HepG2 (cell line): ENCODE measurements around the gene PLA2G2E. TPM values are rescaled to one million over a fixed set of nuclear protein-coding genes. Genes with fewer than 3 reads are reported as not detected.
A peak's percentile ranks its signal among the peaks of the same experiment; 100 is the strongest.

Source experiments
- ARNT ChIP-seq: fragments of 450-650 bp; IDR thresholded peaks from 2 replicates; pipeline ENCODE4 v1.6.1; 2017
- CTCF ChIP-seq: sonication (generic); formaldehyde crosslinking; IDR thresholded peaks from 2 replicates; pipeline ENCODE4 v1.5.0; 2020; ENCODE audit warnings: mild to moderate bottlenecking, missing genetic modification reagents, moderate library complexity
- DNMT3B ChIP-seq: conservative IDR thresholded peaks from 2 replicates; pipeline ENCODE4 v1.6.1; 2016; ENCODE audit warnings: missing biosample characterization, control low read depth
- ERF ChIP-seq: IDR thresholded peaks from 2 replicates; pipeline ENCODE4 v1.6.1; 2018; ENCODE audit warnings: missing biosample characterization, missing genetic modification reagents
- FIP1L1 ChIP-seq: fragments of 200-400 bp; formaldehyde crosslinking; IDR thresholded peaks from 2 replicates; pipeline ENCODE4 v1.6.1; 2018; ENCODE audit warnings: low read depth, mild to moderate bottlenecking, low read length, moderate library complexity, borderline replicate concordance; ENCODE audit not compliant: insufficient read depth
- HNF1B ChIP-seq: sonication (generic); formaldehyde crosslinking; IDR thresholded peaks from 2 replicates; pipeline ENCODE4 v1.5.1; 2020; ENCODE audit warnings: mild to moderate bottlenecking, moderate library complexity, missing genetic modification reagents
- RXRB ChIP-seq: IDR thresholded peaks from 2 replicates; pipeline ENCODE4 v1.6.1; 2016; ENCODE audit warnings: borderline replicate concordance, missing genetic modification reagents, missing compliant biosample characterization
- TEAD3 ChIP-seq: optimal IDR thresholded peaks from 2 replicates; pipeline ENCODE3; 2016; ENCODE audit warnings: borderline replicate concordance
- TMF1 ChIP-seq: sonication (generic); formaldehyde crosslinking; IDR thresholded peaks from 2 replicates; pipeline ENCODE4 v1.8.1; 2022; ENCODE audit warnings: low read depth, missing genetic modification reagents
- ZC3H4 ChIP-seq: sonication (generic); formaldehyde crosslinking; IDR thresholded peaks from 2 replicates; pipeline ENCODE4 v1.4.0; 2020; ENCODE audit warnings: missing genetic modification reagents, borderline replicate concordance
- ZNF253 ChIP-seq: sonication (generic); formaldehyde crosslinking; IDR thresholded peaks from 2 replicates; pipeline ENCODE4 v1.8.0; 2022; ENCODE audit warnings: mild to moderate bottlenecking, missing genetic modification reagents, borderline replicate concordance
- ZNF614 ChIP-seq: IDR thresholded peaks from 2 replicates; pipeline ENCODE4 v1.6.1; 2018; ENCODE audit warnings: missing biosample characterization, missing genetic modification reagents, inconsistent platforms, borderline replicate concordance
- polyA plus RNA-seq, 8 experiments: library from polyadenylated mRNA; depleted of rRNA in 3 of 8; stranded (reverse) in 7 of 8; unstranded in 1 of 8; fragments of >200 nt; fragmentation: Illumina TruSeq in 4 of 8; extraction: Trizol in 4 of 8; gene quantifications; 2 replicates each; pipeline versions ENCODE4 v1.2.1 to v1.2.3, GENCODE V29; 2011 to 2016; ENCODE audit warnings: low read depth in 4 of 8, missing spikeins in 1 of 8, mixed read lengths in 1 of 8; ENCODE audit not compliant: insufficient read depth in 1 of 8
- total RNA-seq, 5 experiments: library from RNA; depleted of rRNA; stranded (reverse); fragments of >200 nt; fragmentation: Illumina TruSeq; extraction: Trizol; gene quantifications; 2 replicates each; pipeline ENCODE4 v1.2.3, GENCODE V29; 2016; ENCODE audit warnings: low read depth in 1 of 5
- TF ChIP-seq, protein P1 (sequence below): IDR thresholded peaks from 2 replicates; pipeline ENCODE4 v1.6.1; 2016; ENCODE audit warnings: mild to moderate bottlenecking

PLA2G2E gene
- total and polyA plus RNA-seq, 2 of the 13 experiments (the other 11 are each of a cell fraction or from before 2014, with no cell fraction given), result not detected

DNA sequence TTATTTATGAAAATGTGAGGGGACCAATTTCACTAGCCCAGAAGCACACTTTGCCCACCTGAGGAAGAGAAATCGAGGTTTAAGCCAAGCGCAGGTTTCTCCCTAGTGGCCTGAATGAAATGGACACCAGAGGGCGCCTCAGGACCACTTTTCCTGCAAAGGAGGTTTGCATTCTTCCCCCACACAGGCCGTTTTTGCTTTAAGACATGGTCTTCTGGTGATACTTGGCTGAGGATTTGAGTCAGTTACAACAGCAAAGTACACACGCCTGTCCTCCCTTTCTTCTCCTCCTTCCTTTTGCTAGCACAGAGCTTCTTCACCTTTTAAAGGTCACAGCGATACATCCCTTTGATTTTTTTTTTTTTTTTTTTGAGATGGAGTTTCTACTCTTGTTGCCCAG, 5.4 kb downstream of the PLA2G2E start (continued):
- 0 out of 2 replicates have a peak, but pooled peaks have one; percentile 33 for TF ChIP-seq HNF1B (CRISPR knock-in tag)
- no peak for TF ChIP-seq ARNT
- TF ChIP-seq TMF1 (CRISPR knock-in tag), result 0 out of 2 replicates have a peak, but pooled peaks have one; percentile 37
- TF ChIP-seq TEAD3, result peak; percentile 51
- TF ChIP-seq FIP1L1, result no peak
- TF ChIP-seq ERF (CRISPR knock-in tag), result peak; percentile 59; the same call in 1 of the 2 replicates
- TF ChIP-seq RXRB (CRISPR knock-in tag), result peak; percentile 30; the same call in 1 of the 2 replicates
- peak; percentile 93 for TF ChIP-seq CTCF (CRISPR knock-in tag)
- TF ChIP-seq ZC3H4, result no peak
- TF ChIP-seq ZNF253 (CRISPR knock-in tag), result no peak
- TF ChIP-seq, protein P1, sequence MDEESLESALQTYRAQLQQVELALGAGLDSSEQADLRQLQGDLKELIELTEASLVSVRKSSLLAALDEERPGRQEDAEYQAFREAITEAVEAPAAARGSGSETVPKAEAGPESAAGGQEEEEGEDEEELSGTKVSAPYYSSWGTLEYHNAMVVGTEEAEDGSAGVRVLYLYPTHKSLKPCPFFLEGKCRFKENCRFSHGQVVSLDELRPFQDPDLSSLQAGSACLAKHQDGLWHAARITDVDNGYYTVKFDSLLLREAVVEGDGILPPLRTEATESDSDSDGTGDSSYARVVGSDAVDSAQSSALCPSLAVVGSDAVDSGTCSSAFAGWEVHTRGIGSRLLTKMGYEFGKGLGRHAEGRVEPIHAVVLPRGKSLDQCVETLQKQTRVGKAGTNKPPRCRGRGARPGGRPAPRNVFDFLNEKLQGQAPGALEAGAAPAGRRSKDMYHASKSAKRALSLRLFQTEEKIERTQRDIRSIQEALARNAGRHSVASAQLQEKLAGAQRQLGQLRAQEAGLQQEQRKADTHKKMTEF (CRISPR knock-in tag), result 0 out of 2 replicates have a peak, but pooled peaks have one; percentile 30
- no peak for TF ChIP-seq DNMT3B (CRISPR knock-in tag)
- TF ChIP-seq ZNF614 (CRISPR knock-in tag), result peak; percentile 25; the same call in 1 of the 2 replicates
